PC-9 (cell line): ENCODE results near the gene FAM110C. TPM values are rescaled to one million over a fixed set of nuclear protein-coding genes. Genes with fewer than 3 reads are reported as not detected.
A peak's percentile ranks its signal among the peaks of the same experiment; 100 is the strongest.

Source experiments
- BruUV-seq: library from RNA; stranded (reverse); fragments of 400-500 nt; replicated peaks from 2 replicates; lab custom pipeline; 2021; lab: Mats Ljungman, UMichigan
- CTCF ChIA-PET: fragments of 300-600 bp; sonication (Branson Sonifier 250); formaldehyde crosslinking; loops from one replicate; lab custom pipeline; 2022; ENCODE audit warnings: antibody characterized with exemption; lab: Charles Lee
- POLR2A ChIA-PET: fragments of 300-600 bp; sonication (Branson Sonifier 250); formaldehyde crosslinking; loops from one replicate; lab custom pipeline; 2022; ENCODE audit warnings: antibody characterized with exemption; ENCODE audit not compliant: unreplicated experiment; lab: Charles Lee
- DNase-seq, 2 experiments: peaks; one replicate each; pipeline versions ENCODE4 v3.0.0 to v3.0.0-alpha.2; 2015 to 2022; ENCODE audit warnings: mixed read lengths in 1 of 2
- H2AFZ ChIP-seq: fragments of 200-600 bp; sonication (generic); 2 replicates; pipeline ENCODE4 v1.8.1; 2017; ENCODE audit warnings: antibody characterized with exemption
- H3F3A ChIP-seq: fragments of 200-600 bp; sonication (generic); 2 replicates; pipeline ENCODE4 v1.8.1; 2017; ENCODE audit warnings: antibody characterized with exemption, mild to moderate bottlenecking, low read depth; ENCODE audit not compliant: insufficient read depth
- H3K27ac ChIP-seq: fragments of 200-600 bp; sonication (generic); 2 replicates; pipeline ENCODE4 v1.6.1; 2016; ENCODE audit warnings: mixed run types
- H3K27me3 ChIP-seq: fragments of 200-600 bp; sonication (generic); 2 replicates; pipeline ENCODE4 v1.6.1; 2016; ENCODE audit warnings: low read depth, mixed run types; ENCODE audit not compliant: insufficient read depth
- H3K36me3 ChIP-seq: fragments of 200-600 bp; sonication (generic); 2 replicates; pipeline ENCODE4 v1.6.1; 2016; ENCODE audit warnings: low read depth, mixed run types
- H3K4me1 ChIP-seq: fragments of 200-600 bp; sonication (generic); replicated peaks from 2 replicates; pipeline ENCODE4 v1.6.1; 2016; ENCODE audit warnings: mixed run types; ENCODE audit not compliant: insufficient read depth
- H3K4me2 ChIP-seq: fragments of 200-600 bp; sonication (generic); 2 replicates; pipeline ENCODE4 v1.6.1; 2017; ENCODE audit warnings: mixed run types
- H3K4me3 ChIP-seq: fragments of 200-600 bp; sonication (generic); 2 replicates; pipeline ENCODE4 v1.6.1; 2016; ENCODE audit warnings: mixed run types
- H3K79me2 ChIP-seq: fragments of 200-600 bp; sonication (generic); 2 replicates; pipeline ENCODE4 v1.6.1; 2017; ENCODE audit warnings: low read depth, mixed run types
- H3K9me2 ChIP-seq: fragments of 200-600 bp; sonication (generic); 2 replicates; pipeline ENCODE4 v1.8.1; 2017; ENCODE audit warnings: mild to moderate bottlenecking; ENCODE audit not compliant: insufficient read depth
- H3K9me3 ChIP-seq: fragments of 200-600 bp; sonication (generic); 2 replicates; pipeline ENCODE4 v1.8.1; 2016; ENCODE audit warnings: low read depth; ENCODE audit not compliant: insufficient read depth
- H4K20me1 ChIP-seq: fragments of 200-600 bp; sonication (generic); 2 replicates; pipeline ENCODE4 v1.8.1; 2017; ENCODE audit not compliant: insufficient read depth
- CTCF ChIP-seq: fragments of 200-600 bp; sonication (generic); conservative IDR thresholded peaks from 2 replicates; pipeline ENCODE4 v1.6.1; 2017; ENCODE audit warnings: mixed run types, antibody characterized with exemption, mild to moderate bottlenecking, moderate library complexity
- EZH2 ChIP-seq: fragments of 200-600 bp; sonication (generic); IDR thresholded peaks from 2 replicates; pipeline ENCODE4 v1.8.0; 2017; ENCODE audit warnings: antibody characterized with exemption, low read depth
- intact Hi-C: fragments of 100-400 bp; cut with micrococcal nuclease; formaldehyde crosslinking; loops from one replicate; pipeline ENCODE4 v1.10.0; 2022; ENCODE audit not compliant: unreplicated experiment
- total RNA-seq: library from RNA; stranded (reverse); gene quantifications from 2 replicates; pipeline ENCODE4 v1.2.3, GENCODE V29; 2021

The FAM110C gene
- total RNA-seq, 1 experiment from 2014 or later, result 20.8 TPM

- H3K27me3 ChIP-seq, result no peaks in the 10 kb centered on the region
- no peaks in the 10 kb centered on the region for H4K20me1 ChIP-seq
- BruUV-seq, result no TSS peak
- DNase-seq, result no peak
- H3K4me1 ChIP-seq, result no peaks in the 10 kb centered on the region
- no peaks in the 10 kb centered on the region for H3K79me2 ChIP-seq
- POLR2A ChIA-PET, result interaction anchor here (0.6 kb wide), 1 partner anchor 37 kb away, joined by 5 read pairs; no protein-coding TSS in a partner anchor
- CTCF ChIA-PET, result no interaction called here
- H2AFZ ChIP-seq, result no peak overlapping the region
- H3K9me3 ChIP-seq, result no peaks in the 10 kb centered on the region
- no peak overlapping the region for H3K4me2 ChIP-seq
- H3K36me3 ChIP-seq, result no peaks in the 10 kb centered on the region
- intact Hi-C loops, result no loop called here
- no peaks in the 10 kb centered on the region for H3F3A ChIP-seq
- no peak overlapping the region for H3K4me3 ChIP-seq
- no peak overlapping the region for H3K27ac ChIP-seq
- TF ChIP-seq EZH2 (no peak), CTCF (no peak)
- no peaks in the 10 kb centered on the region for H3K9me2 ChIP-seq
Measured at GRCh38 chr2:80971-81736, 34.8 kb upstream of the FAM110C start.

GRCh38 chr2:80378-80777, 34.1 kb upstream of the FAM110C start:
- Histone ChIP-seq H4K20me1 (no peaks in the 10 kb centered on the region), H3K9me3 (no peaks in the 10 kb centered on the region), H3K79me2 (no peaks in the 10 kb centered on the region), H3K27me3 (no peaks in the 10 kb centered on the region), H3K36me3 (no peaks in the 10 kb centered on the region), H3F3A (no peaks in the 10 kb centered on the region), H2AFZ (no peak overlapping the region), H3K4me3 (no peak overlapping the region), H3K4me2 (no peak overlapping the region), H3K9me2 (no peaks in the 10 kb centered on the region), H3K4me1 (no peaks in the 10 kb centered on the region), H3K27ac (no peak overlapping the region)
- intact Hi-C loops, result no loop called here
- BruUV-seq, result no TSS peak
- TF ChIP-seq EZH2, result no peak
- no peak for TF ChIP-seq CTCF
- ChIA-PET CTCF (interaction anchor here (0.6 kb wide), 1 partner anchor 11 kb away, joined by 6 read pairs; no protein-coding TSS in a partner anchor), POLR2A (no interaction called here)
- no peak for DNase-seq

- H3K27me3 ChIP-seq, result no peaks in the 10 kb centered on the region
- no peaks in the 10 kb centered on the region for H4K20me1 ChIP-seq
- no TSS peak for BruUV-seq
- H3K9me3 ChIP-seq, result no peaks in the 10 kb centered on the region
- peaks cover 28% of the 10 kb centered on the region for H3K4me1 ChIP-seq
- ChIA-PET POLR2A (interaction anchor here (0.6 to 0.8 kb wide), 2 partner anchors 42 to 105 kb away, joined by 5 to 6 read pairs; no protein-coding TSS in a partner anchor), CTCF (interaction anchor here (0.6 kb wide), 1 partner anchor 71 kb away, joined by 3 read pairs; no protein-coding TSS in a partner anchor)
- DNase-seq, result peak in 1 of 2 experiments; percentile 63
- H3F3A ChIP-seq, result peaks cover 12% of the 10 kb centered on the region; the same call in 1 of the 2 replicates
- H2AFZ ChIP-seq, result no peak overlapping the region
- no peaks in the 10 kb centered on the region for H3K36me3 ChIP-seq
- no peak overlapping the region for H3K27ac ChIP-seq
- no peaks in the 10 kb centered on the region for H3K9me2 ChIP-seq
- no peaks in the 10 kb centered on the region for H3K79me2 ChIP-seq
- TF ChIP-seq CTCF, result no peak
- TF ChIP-seq EZH2, result no peak
- H3K4me3 ChIP-seq, result no peak overlapping the region
- no peak overlapping the region for H3K4me2 ChIP-seq
- intact Hi-C loops, result no loop called here
Measured at GRCh38 chr2:71309-72035, 25.2 kb upstream of the FAM110C start.
